ENCODE data around the gene RFXAP.

RFXAP gene

GRCh38 chr13:36862002-36862685 is 43.1 kb downstream of the RFXAP start:
- Histone ChIP-seq H3K4me3 (ENCODE audit: low read depth in 1 of 5, low read length in 5 of 5) (no peak overlapping the region), H3K27ac (ENCODE audit: low read depth, low read length) (peak overlapping the region; percentile 11), H3K4me1 (ENCODE audit: control insufficient read depth in 5 of 5, insufficient read depth in 5 of 5, low read length in 5 of 5) (peaks cover 0 to 12% (median 0%) of the 10 kb centered on the region in 5 donors), H3K9ac (ENCODE audit: low read length in 5 of 5) (no peak overlapping the region), H3K9me3 (ENCODE audit: control insufficient read depth in 5 of 5, low read length in 5 of 5) (no peaks in the 10 kb centered on the region), H3K36me3 (ENCODE audit: control insufficient read depth in 5 of 5, insufficient read depth in 5 of 5, low read length in 5 of 5) (peaks cover 0 to 13% (median 8%) of the 10 kb centered on the region in 5 donors), H3K27me3 (ENCODE audit: control insufficient read depth in 5 of 5, insufficient read depth in 4 of 5, low read length in 5 of 5) (no peaks in the 10 kb centered on the region)

GRCh38 chr13:36862722-36863121 is 43.7 kb downstream of the RFXAP start:
- H3K9me3 ChIP-seq (ENCODE audit: control insufficient read depth in 5 of 5, low read length in 5 of 5) = no peaks in the 10 kb centered on the region
- H3K4me3 ChIP-seq (ENCODE audit: low read depth in 1 of 5, low read length in 5 of 5) = no peak overlapping the region
- peaks cover 0 to 13% (median 8%) of the 10 kb centered on the region in 5 donors for H3K36me3 ChIP-seq (ENCODE audit: control insufficient read depth in 5 of 5, insufficient read depth in 5 of 5, low read length in 5 of 5)
- H3K27me3 ChIP-seq (ENCODE audit: control insufficient read depth in 5 of 5, insufficient read depth in 4 of 5, low read length in 5 of 5) = no peaks in the 10 kb centered on the region
- H3K4me1 ChIP-seq (ENCODE audit: control insufficient read depth in 5 of 5, insufficient read depth in 5 of 5, low read length in 5 of 5) = peaks cover 0 to 12% (median 0%) of the 10 kb centered on the region in 5 donors
- H3K9ac ChIP-seq (ENCODE audit: low read length in 5 of 5) = no peak overlapping the region
- peak overlapping the region; percentile 11 for H3K27ac ChIP-seq (ENCODE audit: low read depth, low read length)

- no peak overlapping the region for H3K27ac ChIP-seq (ENCODE audit: low read depth, low read length)
- H3K4me1 ChIP-seq (ENCODE audit: control insufficient read depth in 5 of 5, insufficient read depth in 5 of 5, low read length in 5 of 5) = peaks cover 0 to 12% (median 0%) of the 10 kb centered on the region in 5 donors
- no peaks in the 10 kb centered on the region for H3K27me3 ChIP-seq (ENCODE audit: control insufficient read depth in 5 of 5, insufficient read depth in 4 of 5, low read length in 5 of 5)
- H3K4me3 ChIP-seq (ENCODE audit: low read depth in 1 of 5, low read length in 5 of 5) = no peak overlapping the region
- no peak overlapping the region for H3K9ac ChIP-seq (ENCODE audit: low read length in 5 of 5)
- H3K9me3 ChIP-seq (ENCODE audit: control insufficient read depth in 5 of 5, low read length in 5 of 5) = no peaks in the 10 kb centered on the region
- peaks cover 0 to 13% (median 9%) of the 10 kb centered on the region in 5 donors for H3K36me3 ChIP-seq (ENCODE audit: control insufficient read depth in 5 of 5, insufficient read depth in 5 of 5, low read length in 5 of 5)
These were observed 46.2 kb downstream of the RFXAP start for GRCh38 chr13:36865265-36865664.

GRCh38 chr13:36866232-36866631 is 47.2 kb downstream of the RFXAP start:
- Histone ChIP-seq H3K36me3 (ENCODE audit: control insufficient read depth in 5 of 5, insufficient read depth in 5 of 5, low read length in 5 of 5) (peaks cover 0 to 13% (median 11%) of the 10 kb centered on the region in 5 donors), H3K27me3 (ENCODE audit: control insufficient read depth in 5 of 5, insufficient read depth in 4 of 5, low read length in 5 of 5) (no peaks in the 10 kb centered on the region), H3K9me3 (ENCODE audit: control insufficient read depth in 5 of 5, low read length in 5 of 5) (no peaks in the 10 kb centered on the region), H3K9ac (ENCODE audit: low read length in 5 of 5) (no peak overlapping the region), H3K27ac (ENCODE audit: low read depth, low read length) (no peak overlapping the region), H3K4me1 (ENCODE audit: control insufficient read depth in 5 of 5, insufficient read depth in 5 of 5, low read length in 5 of 5) (peaks cover 0 to 12% (median 0%) of the 10 kb centered on the region in 5 donors), H3K4me3 (ENCODE audit: low read depth in 1 of 5, low read length in 5 of 5) (no peak overlapping the region)

- Histone ChIP-seq H3K4me3 (ENCODE audit: low read depth in 1 of 5, low read length in 5 of 5) (no peak overlapping the region), H3K9ac (ENCODE audit: low read length in 5 of 5) (no peak overlapping the region), H3K4me1 (ENCODE audit: control insufficient read depth in 5 of 5, insufficient read depth in 5 of 5, low read length in 5 of 5) (no peaks in the 10 kb centered on the region), H3K36me3 (ENCODE audit: control insufficient read depth in 5 of 5, insufficient read depth in 5 of 5, low read length in 5 of 5) (peaks cover 0 to 22% (median 13%) of the 10 kb centered on the region in 5 donors), H3K27me3 (ENCODE audit: control insufficient read depth in 5 of 5, insufficient read depth in 4 of 5, low read length in 5 of 5) (no peaks in the 10 kb centered on the region), H3K27ac (ENCODE audit: low read depth, low read length) (no peak overlapping the region), H3K9me3 (ENCODE audit: control insufficient read depth in 5 of 5, low read length in 5 of 5) (no peaks in the 10 kb centered on the region)
These were observed 51.1 kb downstream of the RFXAP start for GRCh38 chr13:36870050-36870692.

- Histone ChIP-seq H3K27ac (ENCODE audit: low read depth, low read length) (no peak overlapping the region), H3K4me3 (ENCODE audit: low read depth in 1 of 5, low read length in 5 of 5) (no peak overlapping the region), H3K9ac (ENCODE audit: low read length in 5 of 5) (no peak overlapping the region), H3K4me1 (ENCODE audit: control insufficient read depth in 5 of 5, insufficient read depth in 5 of 5, low read length in 5 of 5) (no peaks in the 10 kb centered on the region), H3K27me3 (ENCODE audit: control insufficient read depth in 5 of 5, insufficient read depth in 4 of 5, low read length in 5 of 5) (no peaks in the 10 kb centered on the region), H3K36me3 (ENCODE audit: control insufficient read depth in 5 of 5, insufficient read depth in 5 of 5, low read length in 5 of 5) (peaks cover 0 to 15% (median 4%) of the 10 kb centered on the region in 5 donors), H3K9me3 (ENCODE audit: control insufficient read depth in 5 of 5, low read length in 5 of 5) (no peaks in the 10 kb centered on the region)
These were observed 53.6 kb downstream of the RFXAP start for GRCh38 chr13:36872621-36873020.

- Histone ChIP-seq H3K27ac (ENCODE audit: low read depth, low read length) (no peak overlapping the region), H3K36me3 (ENCODE audit: control insufficient read depth in 5 of 5, insufficient read depth in 5 of 5, low read length in 5 of 5) (peaks cover 0 to 22% (median 4%) of the 10 kb centered on the region in 5 donors), H3K9ac (ENCODE audit: low read length in 5 of 5) (no peak overlapping the region)
These were observed 56.4 kb downstream of the RFXAP start for GRCh38 chr13:36875431-36875830.

GRCh38 chr13:36875961-36876360 is 56.9 kb downstream of the RFXAP start:
- Histone ChIP-seq H3K9me3 (ENCODE audit: control insufficient read depth in 5 of 5, low read length in 5 of 5) (no peaks in the 10 kb centered on the region), H3K4me1 (ENCODE audit: control insufficient read depth in 5 of 5, insufficient read depth in 5 of 5, low read length in 5 of 5) (peaks cover 0 to 2% (median 0%) of the 10 kb centered on the region in 5 donors), H3K9ac (ENCODE audit: low read length in 5 of 5) (no peak overlapping the region), H3K27ac (ENCODE audit: low read depth, low read length) (no peak overlapping the region), H3K27me3 (ENCODE audit: control insufficient read depth in 5 of 5, insufficient read depth in 4 of 5, low read length in 5 of 5) (no peaks in the 10 kb centered on the region), H3K36me3 (ENCODE audit: control insufficient read depth in 5 of 5, insufficient read depth in 5 of 5, low read length in 5 of 5) (peaks cover 0 to 22% (median 4%) of the 10 kb centered on the region in 5 donors), H3K4me3 (ENCODE audit: low read depth in 1 of 5, low read length in 5 of 5) (no peak overlapping the region)

More at GRCh38 chr13:36875431-36875830, 56.4 kb downstream of the RFXAP start:
- no peaks in the 10 kb centered on the region for H3K27me3 ChIP-seq (ENCODE audit: control insufficient read depth in 5 of 5, insufficient read depth in 4 of 5, low read length in 5 of 5)
- H3K4me3 ChIP-seq (ENCODE audit: low read depth in 1 of 5, low read length in 5 of 5) = no peak overlapping the region
- no peaks in the 10 kb centered on the region for H3K9me3 ChIP-seq (ENCODE audit: control insufficient read depth in 5 of 5, low read length in 5 of 5)
- no peaks in the 10 kb centered on the region for H3K4me1 ChIP-seq (ENCODE audit: control insufficient read depth in 5 of 5, insufficient read depth in 5 of 5, low read length in 5 of 5)

Measured in subcutaneous abdominal adipose tissue (tissue), 5 donors.